8988T (cell line): ENCODE measurements around the gene SNRPD3.
"Not testable (repeated sequence)": the region's sequence is repeated elsewhere in the genome, so short reads cannot be mapped to it uniquely, and the experiment has no call there.

Source experiments
- DNase-seq: peaks from one replicate; pipeline ENCODE4 v3.0.0; 2011

The SNRPD3 gene

GRCh38 chr22:24535348-24535747, 20.5 kb upstream of the SNRPD3 start:
- DNase-seq = no peak

DNA sequence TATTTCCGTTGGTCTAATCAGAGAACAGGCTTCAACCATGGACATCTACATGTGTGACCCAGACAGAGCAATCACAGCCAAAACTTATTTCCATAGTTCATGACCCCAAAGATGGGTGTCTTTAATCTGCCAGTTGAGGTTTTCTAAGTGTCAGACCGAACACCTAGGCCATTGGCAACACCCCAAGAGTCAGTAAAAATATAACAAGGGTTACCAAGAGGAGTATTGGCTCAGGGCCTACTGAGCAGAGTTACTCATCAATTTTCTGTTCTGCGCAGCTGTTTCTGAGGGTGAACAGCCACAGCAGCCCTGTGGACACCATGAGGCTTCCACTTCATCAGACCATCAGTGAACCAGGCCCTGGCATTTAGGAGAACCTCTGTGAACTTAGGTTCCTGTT, 19.7 kb upstream of the SNRPD3 start:
- no peak for DNase-seq

- DNase-seq = no peak
These were observed 15.3 kb upstream of the SNRPD3 start for GRCh38 chr22:24540470-24540869.

GRCh38 chr22:24541681-24542515, 13.9 kb upstream of the SNRPD3 start:
- no peak for DNase-seq

- DNase-seq = no peak
These were observed 13.2 kb upstream of the SNRPD3 start for GRCh38 chr22:24542641-24543040.

DNA sequence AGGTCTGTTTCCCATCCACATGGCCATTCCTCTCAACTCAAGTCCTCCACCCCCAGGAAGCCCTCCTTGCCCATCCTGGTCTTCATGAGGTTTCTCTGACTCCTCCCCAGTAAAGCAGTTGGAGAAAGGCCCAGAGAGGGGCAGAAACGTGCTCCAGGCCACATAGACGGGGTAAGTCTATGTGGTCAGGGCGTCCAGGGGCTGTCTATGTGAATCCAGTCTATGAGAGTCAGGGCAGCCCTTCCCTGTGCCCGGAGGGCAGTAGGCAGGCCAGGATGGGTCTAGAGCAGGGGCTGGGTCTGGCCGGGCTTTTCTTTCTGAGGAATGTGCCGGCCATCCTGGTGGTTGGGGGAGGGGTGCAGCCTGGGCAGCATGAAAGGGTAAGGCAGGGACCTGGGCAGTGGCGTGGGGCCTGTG, 12.6 kb upstream of the SNRPD3 start:
- no peak for DNase-seq

DNA sequence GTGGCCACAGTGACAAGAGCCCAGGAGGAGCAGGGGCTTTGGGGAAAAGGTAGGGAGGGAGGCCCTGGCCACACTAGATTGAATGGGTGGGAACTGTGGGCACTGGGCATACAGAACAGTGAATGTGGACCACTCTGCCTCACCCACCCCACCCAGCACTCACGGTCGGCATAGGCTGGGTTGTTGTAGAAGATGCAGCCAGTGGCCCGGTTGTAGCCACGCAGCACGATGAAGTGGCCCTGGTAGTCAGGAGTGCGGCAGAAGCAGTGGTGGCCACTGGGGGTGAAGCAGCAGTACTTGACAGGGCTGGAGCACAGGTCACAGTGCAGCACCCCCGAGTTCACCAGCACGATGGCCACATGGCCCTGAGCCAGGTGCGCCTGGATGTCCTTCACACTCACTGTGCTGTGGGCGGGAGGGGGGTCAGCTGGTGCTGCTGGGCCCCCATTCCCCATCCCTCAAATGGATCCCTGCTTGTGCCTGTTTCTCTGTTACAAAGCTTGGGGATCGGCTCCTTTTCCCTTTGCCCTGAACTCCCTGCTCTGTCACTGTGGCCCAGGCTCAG, 12.0 kb upstream of the SNRPD3 start:
- DNase-seq = no peak

DNA sequence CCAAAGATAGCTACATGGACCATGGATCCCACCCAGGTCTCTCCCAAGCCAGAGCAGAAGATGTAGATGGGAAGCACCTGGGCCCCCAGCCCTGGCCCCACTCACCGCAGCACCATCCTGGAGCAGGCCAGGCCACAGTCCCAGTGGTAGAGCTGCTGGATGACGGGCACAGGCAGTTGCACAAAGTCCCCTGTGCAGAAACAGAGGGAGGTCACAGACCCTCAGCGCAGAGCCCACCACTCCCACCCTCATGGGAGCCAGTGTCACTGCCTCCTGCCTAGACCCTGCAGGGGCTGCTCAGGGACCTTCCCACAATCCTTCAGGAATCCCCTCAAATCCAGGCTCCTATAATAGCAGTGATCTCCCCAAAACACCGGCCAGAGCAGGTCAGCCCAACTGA, 7.0 kb upstream of the SNRPD3 start:
- DNase-seq = no peak

DNA sequence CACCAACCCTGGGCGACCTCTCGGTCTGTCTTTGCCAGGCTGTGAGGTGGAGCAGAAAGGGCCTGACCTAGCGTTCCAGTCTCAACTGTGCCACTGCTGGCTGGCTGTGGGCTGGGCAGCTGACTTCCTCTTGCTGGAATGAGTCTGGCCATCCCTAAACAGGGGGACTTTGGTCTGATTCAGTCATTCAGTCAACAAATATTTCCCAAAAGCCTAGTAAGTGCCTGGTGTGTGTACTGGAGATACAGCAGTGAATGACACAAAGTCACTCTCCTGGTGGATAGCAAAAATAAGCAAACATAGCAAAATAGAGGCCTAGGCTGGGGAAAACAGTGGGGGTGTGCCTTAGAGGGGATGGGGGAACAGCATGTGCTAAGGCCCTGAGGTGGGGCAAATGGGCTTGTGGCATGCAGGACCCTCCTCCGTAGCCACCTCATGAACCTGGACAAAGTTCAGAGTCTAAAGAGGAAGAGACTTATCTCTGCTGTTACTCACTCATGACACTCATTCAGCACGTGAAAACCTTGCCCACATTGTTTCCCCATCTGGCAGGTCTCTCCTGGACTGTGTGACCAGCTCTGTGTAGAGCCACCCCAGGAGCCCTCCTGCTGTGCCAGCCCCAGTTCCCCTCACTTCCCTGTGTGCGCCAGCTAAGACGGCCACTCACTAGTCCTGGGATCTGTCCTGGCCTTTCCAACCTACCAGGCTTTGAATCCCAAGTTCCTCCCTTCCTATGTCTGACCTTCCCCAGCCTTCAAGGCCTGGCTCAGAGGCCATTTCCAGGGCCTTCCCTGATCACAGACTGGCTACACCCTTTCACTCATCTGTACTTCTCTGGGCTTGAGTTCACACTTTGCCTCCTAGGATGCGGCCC, 5.5 kb upstream of the SNRPD3 start:
- no peak for DNase-seq

GRCh38 chr22:24550902-24551435, 4.8 kb upstream of the SNRPD3 start:
- DNase-seq = no peak

DNA sequence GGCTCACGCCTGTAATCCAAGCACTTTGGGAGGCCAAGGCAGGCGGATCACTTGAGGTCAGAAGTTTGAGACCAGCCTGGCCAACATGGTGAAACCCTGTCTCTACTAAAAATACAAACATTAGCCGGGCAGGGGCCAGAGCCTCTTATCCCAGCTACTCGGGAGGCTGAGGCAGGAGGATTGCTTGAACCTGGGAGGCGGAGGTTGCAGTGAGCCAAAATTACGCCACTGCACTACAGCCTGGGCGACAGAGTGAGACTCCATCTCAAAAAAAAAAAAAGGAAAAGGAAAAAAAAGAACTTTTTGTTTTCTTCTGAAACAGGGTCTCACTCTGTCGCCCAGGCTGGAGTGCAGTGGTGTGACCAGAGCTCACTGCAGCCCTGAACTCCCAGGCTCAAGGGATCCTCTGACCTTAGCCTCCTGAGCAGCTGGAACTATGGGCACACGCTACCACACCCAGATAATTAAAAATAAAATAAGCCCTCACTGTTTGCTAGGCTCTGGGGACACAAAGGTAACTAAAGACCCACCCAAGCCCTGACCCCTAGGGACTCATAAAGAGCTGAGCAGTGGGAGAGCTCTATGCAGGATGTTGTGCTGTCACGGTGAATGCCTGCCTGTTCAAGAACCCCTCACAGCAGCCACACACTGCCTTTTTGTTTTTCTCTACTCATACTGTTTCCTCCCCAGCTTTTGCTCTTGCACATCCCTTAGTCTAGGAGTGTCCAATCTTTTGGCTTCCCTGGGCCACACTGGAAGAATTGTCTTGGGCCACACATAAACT, 3.1 kb upstream of the SNRPD3 start:
- DNase-seq = not testable (repeated sequence)

GRCh38 chr22:24553597-24554312, 2.0 kb upstream of the SNRPD3 start:
- DNase-seq = no peak

GRCh38 chr22:24554313-24555164, 1.3 kb upstream of the SNRPD3 start, which contains the start of gene GUCD1:
GUCD1 (minus strand) TSS chr22:24555138; CDS start chr22:24554991, 147 bp downstream.
- DNase-seq = no peak

GRCh38 chr22:24559471-24559870, 3.7 kb downstream of the SNRPD3 start:
- DNase-seq = no peak

- no peak for DNase-seq
These were observed 7.4 kb downstream of the SNRPD3 start for GRCh38 chr22:24563246-24563645.

DNA sequence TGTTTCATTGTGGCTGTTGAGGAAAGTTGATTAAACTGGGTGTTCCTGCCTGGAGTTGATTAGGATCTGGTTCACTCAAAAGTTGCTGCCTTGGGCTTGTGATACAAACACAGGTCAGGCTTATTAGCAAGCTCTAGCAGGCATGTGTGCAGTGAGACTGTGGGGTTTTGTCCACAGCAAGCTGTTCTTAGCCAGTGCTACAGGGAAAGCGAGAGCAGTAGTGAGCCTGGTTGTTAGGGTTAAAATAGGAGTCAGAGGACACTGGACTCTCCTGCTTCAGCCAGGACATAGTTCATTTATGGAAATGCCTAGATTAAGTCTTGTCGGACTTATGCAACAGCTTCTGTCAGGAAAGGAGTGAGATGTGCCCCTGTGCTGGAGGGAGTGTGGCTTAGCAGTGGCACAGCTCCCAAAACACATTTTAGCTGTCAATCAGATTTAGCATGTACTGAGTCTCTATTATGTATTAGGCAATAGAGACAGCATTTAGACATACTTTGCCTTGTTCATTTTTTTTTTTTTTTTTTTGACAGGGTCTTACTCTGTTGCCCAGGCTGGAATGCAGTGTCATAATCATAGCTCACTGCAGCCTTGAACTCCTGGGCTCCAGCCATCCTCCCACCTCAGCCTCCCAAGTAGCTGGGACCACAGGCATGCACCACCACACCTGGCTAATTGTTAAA, 8.7 kb downstream of the SNRPD3 start:
- DNase-seq = no peak

GRCh38 chr22:24565077-24565476, 9.3 kb downstream of the SNRPD3 start:
- no peak for DNase-seq

DNA sequence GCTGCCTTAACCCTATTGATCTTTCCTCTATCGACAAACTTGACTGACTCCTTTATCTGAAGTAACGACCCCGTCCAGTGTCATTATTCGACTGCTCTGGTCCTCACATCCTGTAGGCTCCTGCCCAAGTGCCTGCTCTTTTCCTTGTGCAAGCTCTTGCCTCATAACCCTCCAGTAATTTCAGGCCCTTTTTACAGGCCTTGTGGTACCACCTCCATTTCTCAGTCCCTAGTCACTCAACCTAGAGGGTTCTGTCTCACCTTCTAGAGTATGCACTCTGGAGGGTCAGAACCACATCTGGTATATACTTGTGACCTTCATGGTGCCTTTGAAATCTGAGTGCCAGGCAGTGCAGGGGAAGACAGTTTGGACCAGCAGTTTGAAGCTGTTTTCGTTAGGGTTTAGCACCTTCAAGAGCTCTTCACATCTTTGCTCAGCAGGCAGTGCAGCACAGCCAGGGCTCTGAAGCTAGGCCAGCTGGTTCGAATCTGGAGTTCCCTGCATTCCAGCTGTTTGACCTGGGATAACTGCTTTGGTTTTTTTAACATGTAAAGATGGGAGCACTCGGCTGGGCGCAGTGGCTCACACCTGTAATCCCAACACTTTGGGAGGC, 11.2 kb downstream of the SNRPD3 start:
- no peak for DNase-seq

- no peak for DNase-seq
These were observed 11.9 kb downstream of the SNRPD3 start for GRCh38 chr22:24567668-24568067.

DNA sequence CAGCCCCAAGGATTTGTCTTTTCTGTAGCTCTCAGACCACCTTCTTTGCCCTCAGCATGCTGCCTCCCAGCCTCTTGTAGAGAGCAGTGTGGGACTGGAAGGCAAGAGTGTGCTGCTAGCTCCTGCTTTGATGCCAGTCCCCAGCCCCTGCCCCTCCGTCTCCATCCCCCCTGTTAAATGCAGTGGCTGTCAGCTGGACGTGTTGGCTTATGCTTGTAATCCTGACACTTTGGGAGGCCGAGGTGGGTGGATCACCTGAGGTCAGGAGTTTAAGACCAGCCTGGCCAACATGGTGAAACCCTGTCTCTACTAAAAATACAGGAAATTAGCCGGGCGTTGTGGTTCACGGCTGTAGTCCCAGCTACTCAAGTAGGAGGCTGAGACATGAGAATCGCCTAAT, 15.5 kb downstream of the SNRPD3 start:
- no peak for DNase-seq
